ENCODE results near the gene ADGRD2. TPM values are rescaled to one million over a fixed set of nuclear protein-coding genes. Genes with fewer than 3 reads are reported as not detected.

Gene ADGRD2
- total RNA-seq, result not detected
- polyA plus RNA-seq, result not detected

DNA sequence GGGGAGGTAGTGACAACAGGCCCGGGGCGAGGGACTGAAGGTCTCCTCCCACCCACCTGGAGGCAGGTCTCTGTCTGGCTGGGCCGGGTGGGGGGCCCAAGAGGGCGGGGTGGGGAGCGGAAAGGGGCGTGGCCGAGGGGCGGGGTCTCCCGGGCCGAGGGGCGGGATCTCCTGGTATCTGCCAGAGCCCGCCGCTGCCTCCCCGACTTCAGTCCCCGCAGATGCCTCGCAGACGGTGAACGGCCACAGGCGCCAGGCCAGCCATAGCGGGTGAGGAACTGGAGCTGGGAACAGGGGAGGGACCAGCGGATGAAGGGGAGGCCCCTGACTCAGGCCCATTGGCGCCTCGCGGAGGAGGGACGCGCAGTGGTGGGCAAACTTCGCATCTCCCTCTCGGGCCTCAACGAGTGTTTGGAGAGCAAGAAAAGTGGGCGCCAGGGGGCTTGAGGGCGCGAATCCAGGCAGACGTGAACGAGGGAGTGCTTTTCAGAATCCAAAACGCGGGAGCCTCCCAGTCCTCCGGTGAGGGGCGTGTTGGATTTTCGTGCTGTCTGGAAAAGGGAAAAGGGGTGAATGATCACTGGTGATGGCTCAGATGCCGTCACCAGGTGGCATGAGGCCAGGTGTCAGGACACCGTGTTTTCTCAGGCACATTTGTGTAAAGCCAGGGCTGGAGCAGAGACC, at the start of gene ADGRD2:
TSS of gene ADGRD2 (plus strand) at position 211 of the 684 bp plus-strand sequence. CDS start 1,216 bp downstream, outside the sequence.
- DNase-seq (ENCODE audit: extremely low spot score), result no peak
- no peak within 1 kb of the TSS for H3K27ac ChIP-seq (ENCODE audit: low read depth)
- H3K36me3 ChIP-seq (ENCODE audit: insufficient read depth), result no peaks in the 10 kb centered on the region
- WGBS, result 3% methylated on average over 41 of the region's 41 CpGs
- no peaks in the 10 kb centered on the region for H3K4me1 ChIP-seq (ENCODE audit: insufficient read depth)
- H3K4me3 ChIP-seq (ENCODE audit: low read depth, low read length), result no peak within 1 kb of the TSS

GRCh38 chr9:124403246-124403645, 47.0 kb upstream of the ADGRD2 start:
- H3K36me3 ChIP-seq (ENCODE audit: insufficient read depth), result peaks cover 9% of the 10 kb centered on the region
- no peak for DNase-seq (ENCODE audit: extremely low spot score)
- H3K27ac ChIP-seq (ENCODE audit: low read depth), result no peak overlapping the region
- 95% methylated on average over 4 of the region's 4 CpGs for WGBS
- no peaks in the 10 kb centered on the region for H3K4me1 ChIP-seq (ENCODE audit: insufficient read depth)
- no peak overlapping the region for H3K4me3 ChIP-seq (ENCODE audit: low read depth, low read length)

GRCh38 chr9:124409410-124409809, 40.8 kb upstream of the ADGRD2 start:
- no peak for DNase-seq (ENCODE audit: extremely low spot score)
- H3K4me1 ChIP-seq (ENCODE audit: insufficient read depth), result no peaks in the 10 kb centered on the region
- no peak overlapping the region for H3K4me3 ChIP-seq (ENCODE audit: low read depth, low read length)
- H3K27ac ChIP-seq (ENCODE audit: low read depth), result no peak overlapping the region
- 98% methylated on average over 3 of the region's 3 CpGs for WGBS
- peaks cover 8% of the 10 kb centered on the region for H3K36me3 ChIP-seq (ENCODE audit: insufficient read depth)

DNA sequence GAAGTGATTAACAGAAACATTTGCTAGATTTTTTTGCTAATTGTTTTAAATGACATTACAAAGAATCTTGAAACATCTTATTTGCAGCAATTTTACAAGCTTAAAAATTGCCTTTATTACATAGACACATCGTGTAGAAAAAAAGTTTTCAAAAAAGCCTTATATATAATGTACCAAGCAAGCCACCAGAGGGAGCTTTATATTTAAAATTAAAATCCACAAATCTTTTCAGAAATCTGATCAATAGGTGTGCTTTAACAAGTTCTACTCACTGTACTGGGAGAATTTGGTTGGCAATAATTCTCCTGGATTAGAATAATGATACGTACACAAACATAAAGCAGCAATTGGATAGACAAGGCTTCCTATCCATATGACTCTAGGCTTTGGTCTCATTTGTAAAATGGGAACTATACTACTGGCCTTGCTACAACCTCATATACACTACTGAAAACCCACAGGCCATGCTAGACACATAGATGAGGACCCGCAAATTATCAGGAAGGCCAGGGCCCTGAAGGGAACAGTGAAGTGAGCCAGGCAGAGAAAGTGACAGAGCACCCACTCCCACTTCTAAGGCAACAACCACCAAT, 39.8 kb upstream of the ADGRD2 start:
- Histone ChIP-seq H3K36me3 (ENCODE audit: insufficient read depth) (peaks cover 7% of the 10 kb centered on the region), H3K4me1 (ENCODE audit: insufficient read depth) (no peaks in the 10 kb centered on the region), H3K4me3 (ENCODE audit: low read depth, low read length) (no peak overlapping the region), H3K27ac (ENCODE audit: low read depth) (no peak overlapping the region)
- whole genome bisulfite sequencing, result 65% methylated on average over 3 of the region's 3 CpGs
- DNase-seq (ENCODE audit: extremely low spot score), result no peak

- WGBS, result 85% methylated on average over 5 of the region's 5 CpGs
- no peak overlapping the region for H3K27ac ChIP-seq (ENCODE audit: low read depth)
These were observed 38.6 kb upstream of the ADGRD2 start for GRCh38 chr9:124411514-124412227.

GRCh38 chr9:124412228-124412575, 38.0 kb upstream of the ADGRD2 start:
- H3K36me3 ChIP-seq (ENCODE audit: insufficient read depth), result peaks cover 4% of the 10 kb centered on the region

More at GRCh38 chr9:124411514-124412227, 38.6 kb upstream of the ADGRD2 start:
- Histone ChIP-seq H3K4me1 (ENCODE audit: insufficient read depth) (no peaks in the 10 kb centered on the region), H3K36me3 (ENCODE audit: insufficient read depth) (peaks cover 4% of the 10 kb centered on the region), H3K4me3 (ENCODE audit: low read depth, low read length) (no peak overlapping the region)
- DNase-seq (ENCODE audit: extremely low spot score), result no peak

GRCh38 chr9:124414612-124415011, 35.6 kb upstream of the ADGRD2 start:
- 15% methylated on average over 13 of the region's 13 CpGs for WGBS
- no peak overlapping the region for H3K27ac ChIP-seq (ENCODE audit: low read depth)
- no peaks in the 10 kb centered on the region for H3K4me1 ChIP-seq (ENCODE audit: insufficient read depth)
- H3K36me3 ChIP-seq (ENCODE audit: insufficient read depth), result peaks cover 2% of the 10 kb centered on the region
- peak overlapping the region; percentile 56 for H3K4me3 ChIP-seq (ENCODE audit: low read depth, low read length)
- no peak for DNase-seq (ENCODE audit: extremely low spot score)

More at GRCh38 chr9:124412228-124412575, 38.0 kb upstream of the ADGRD2 start:
- no peak for DNase-seq (ENCODE audit: extremely low spot score)
- 88% methylated on average over 3 of the region's 3 CpGs for WGBS
- Histone ChIP-seq H3K4me3 (ENCODE audit: low read depth, low read length) (no peak overlapping the region), H3K4me1 (ENCODE audit: insufficient read depth) (no peaks in the 10 kb centered on the region), H3K27ac (ENCODE audit: low read depth) (no peak overlapping the region)

- no peak within 1 kb of the TSS for H3K27ac ChIP-seq (ENCODE audit: low read depth)
These were observed 35.0 kb upstream of the ADGRD2 start, which contains the start of gene PSMB7 for GRCh38 chr9:124415102-124415851. Gene PSMB7 (minus strand): TSS chr9:124415442. CDS start chr9:124415425, 17 bp downstream.

GRCh38 chr9:124415852-124416484, 34.3 kb upstream of the ADGRD2 start:
- Histone ChIP-seq H3K36me3 (ENCODE audit: insufficient read depth) (peaks cover 2% of the 10 kb centered on the region), H3K4me3 (ENCODE audit: low read depth, low read length) (peak overlapping the region; percentile 56), H3K4me1 (ENCODE audit: insufficient read depth) (no peaks in the 10 kb centered on the region), H3K27ac (ENCODE audit: low read depth) (no peak overlapping the region)
- 79% methylated on average over 17 of the region's 17 CpGs for WGBS
- no peak for DNase-seq (ENCODE audit: extremely low spot score)

More at GRCh38 chr9:124415102-124415851, 35.0 kb upstream of the ADGRD2 start, which contains the start of gene PSMB7:
- WGBS, result 6% methylated on average over 41 of the region's 41 CpGs
- peak; percentile 92 for DNase-seq (ENCODE audit: extremely low spot score)
- Histone ChIP-seq H3K4me3 (ENCODE audit: low read depth, low read length) (peak within 1 kb of the TSS; percentile 56), H3K36me3 (ENCODE audit: insufficient read depth) (peaks cover 2% of the 10 kb centered on the region), H3K4me1 (ENCODE audit: insufficient read depth) (no peaks in the 10 kb centered on the region)

DNA sequence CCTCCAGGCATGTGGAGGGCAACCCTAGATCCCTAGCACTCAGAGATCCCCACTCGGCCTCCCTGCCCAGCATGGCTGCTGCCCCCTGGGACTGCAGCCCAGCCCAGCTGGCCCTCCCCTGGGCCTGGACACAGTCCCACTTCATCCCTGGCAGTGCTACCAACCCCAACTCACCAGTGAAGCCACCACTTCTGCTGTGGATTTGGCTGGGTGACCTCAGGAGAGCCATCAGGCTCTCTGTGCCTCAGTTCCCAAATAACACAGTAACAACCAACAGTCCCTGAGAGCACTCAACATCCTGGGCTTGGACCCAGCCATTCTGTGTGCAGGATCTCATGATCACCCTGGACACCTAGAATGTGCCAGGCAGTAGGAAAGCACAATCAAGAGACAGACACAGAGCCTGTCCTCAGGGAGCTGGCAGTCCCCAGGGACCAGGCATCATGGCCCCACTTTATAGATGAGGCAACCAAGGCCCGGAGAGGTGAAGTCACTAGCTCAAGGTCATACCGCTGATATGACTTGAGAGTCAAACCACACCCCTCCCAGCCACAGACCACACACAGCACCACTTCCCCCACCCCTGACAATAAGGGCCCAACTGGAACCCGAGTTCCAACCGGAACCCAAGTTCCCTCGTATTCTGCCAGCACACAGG, 30.3 kb upstream of the ADGRD2 start:
- DNase-seq (ENCODE audit: extremely low spot score), result no peak
- Histone ChIP-seq H3K4me3 (ENCODE audit: low read depth, low read length) (no peak overlapping the region), H3K4me1 (ENCODE audit: insufficient read depth) (no peaks in the 10 kb centered on the region), H3K36me3 (ENCODE audit: insufficient read depth) (no peaks in the 10 kb centered on the region), H3K27ac (ENCODE audit: low read depth) (no peak overlapping the region)
- WGBS, result 78% methylated on average over 6 of the region's 6 CpGs

DNA sequence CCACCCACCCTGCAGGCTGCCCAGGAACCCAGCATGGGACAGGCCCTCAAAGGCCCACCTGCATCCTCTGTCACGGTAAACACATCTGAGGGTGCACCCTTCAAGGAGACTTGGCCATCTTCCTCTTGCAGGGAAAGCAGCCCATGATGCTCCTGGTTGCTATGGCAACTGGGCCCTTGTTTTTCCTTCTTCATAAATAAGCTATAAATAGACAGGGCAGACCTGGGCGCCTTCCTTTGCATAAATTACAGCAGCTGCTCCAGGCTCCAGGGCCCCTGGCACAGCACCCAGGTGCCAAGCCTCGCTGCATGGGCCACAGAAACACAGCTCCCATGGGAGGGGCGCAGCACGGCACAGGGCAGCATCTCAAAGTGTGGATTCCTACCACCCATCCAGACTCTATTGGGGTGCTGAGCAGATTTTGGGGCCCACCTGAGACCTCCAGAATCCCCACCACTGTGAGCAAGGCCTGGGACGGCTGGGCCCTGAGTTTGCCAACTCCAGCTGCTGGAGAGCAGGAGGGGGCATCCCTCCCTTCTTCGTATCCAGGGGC, 29.2 kb upstream of the ADGRD2 start:
- no peak overlapping the region for H3K27ac ChIP-seq (ENCODE audit: low read depth)
- no peak overlapping the region for H3K4me3 ChIP-seq (ENCODE audit: low read depth, low read length)
- WGBS, result 57% methylated on average over 7 of the region's 7 CpGs
- no peak for DNase-seq (ENCODE audit: extremely low spot score)
- no peaks in the 10 kb centered on the region for H3K36me3 ChIP-seq (ENCODE audit: insufficient read depth)
- no peaks in the 10 kb centered on the region for H3K4me1 ChIP-seq (ENCODE audit: insufficient read depth)

DNA sequence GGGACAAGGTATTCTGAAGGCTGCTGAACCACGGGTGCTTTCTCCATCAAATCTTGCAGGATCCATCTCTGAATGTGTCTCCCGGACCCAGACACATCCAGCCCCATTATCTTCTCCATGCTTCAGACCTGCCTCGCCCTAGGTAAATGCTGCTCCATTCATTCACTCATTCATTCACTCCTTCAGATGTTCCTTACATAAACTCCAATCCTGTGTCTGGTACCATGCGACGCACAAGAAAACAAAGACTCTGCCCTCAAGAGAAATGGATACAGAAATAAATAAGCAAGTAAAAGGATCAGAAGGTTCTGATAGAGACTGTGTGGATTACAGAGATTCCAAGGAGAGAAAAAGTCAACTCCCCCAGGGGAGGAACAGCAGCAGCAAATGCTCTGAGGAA, 27.1 kb upstream of the ADGRD2 start:
- H3K27ac ChIP-seq (ENCODE audit: low read depth), result no peak overlapping the region
- no peak for DNase-seq (ENCODE audit: extremely low spot score)
- H3K36me3 ChIP-seq (ENCODE audit: insufficient read depth), result no peaks in the 10 kb centered on the region
- H3K4me1 ChIP-seq (ENCODE audit: insufficient read depth), result no peaks in the 10 kb centered on the region
- 84% methylated on average over 5 of the region's 5 CpGs for WGBS
- no peak overlapping the region for H3K4me3 ChIP-seq (ENCODE audit: low read depth, low read length)
